ENCODE measurements around the gene ADGRD2. TPM values are rescaled to one million over a fixed set of nuclear protein-coding genes. Genes with fewer than 3 reads are reported as not detected.

The ADGRD2 gene
- total RNA-seq, 1 experiment from 2014 or later: 1.5 TPM

- Histone ChIP-seq H2AFZ (ENCODE audit: low read length) (no peak overlapping the region), H3K14ac (ENCODE audit: insufficient read depth, low read length) (no peak overlapping the region), H4K91ac (ENCODE audit: insufficient read length, low read depth, low read length) (no peak overlapping the region), H2BK12ac (ENCODE audit: insufficient read length, low read depth, low read length) (no peak overlapping the region), H4K20me1 (ENCODE audit: control insufficient read depth, insufficient read depth, insufficient read length) (no peaks in the 10 kb centered on the region), H3K79me1 (ENCODE audit: insufficient read depth, low read depth, low read length, poor library complexity, severe bottlenecking) (no peaks in the 10 kb centered on the region), H2BK120ac (ENCODE audit: low read depth, low read length, poor library complexity, severe bottlenecking) (no peak overlapping the region), H3K4me2 (ENCODE audit: insufficient read depth, insufficient read length, low read length) (peak overlapping the region; percentile 30), H2BK5ac (ENCODE audit: insufficient read length, low read length) (no peak overlapping the region), H3K56ac (ENCODE audit: insufficient read length, low read depth, low read length) (no peak overlapping the region), H4K5ac (ENCODE audit: insufficient read length, low read depth, low read length) (no peak overlapping the region), H3K9me3 (ENCODE audit: control insufficient read depth, low read depth, low read length) (no peaks in the 10 kb centered on the region), H3K23ac (ENCODE audit: insufficient read length, low read depth, low read length) (no peak overlapping the region), H3T11ph (ENCODE audit: low read length) (no peak overlapping the region), H3K23me2 (ENCODE audit: insufficient read length, low read depth, low read length, poor library complexity, severe bottlenecking) (peaks cover 6% of the 10 kb centered on the region), H2AK5ac (ENCODE audit: insufficient read length, low read length) (no peak overlapping the region), H3K4me1 (ENCODE audit: insufficient read depth, low read length) (peaks cover 4% of the 10 kb centered on the region; the same call in 1 of the 2 replicates), H3K4ac (ENCODE audit: low read depth, low read length) (no peak overlapping the region), H3K27ac (ENCODE audit: insufficient read length, low read depth, low read length) (no peak overlapping the region), H3K79me2 (ENCODE audit: insufficient read depth, low read length) (no peaks in the 10 kb centered on the region), H2BK15ac (ENCODE audit: low read depth, low read length) (no peak overlapping the region; the same call in 1 of the 2 replicates), H3K27me3 (ENCODE audit: insufficient read depth, low read length) (peaks cover 33% of the 10 kb centered on the region), H3K18ac (ENCODE audit: insufficient read length, low read depth, low read length) (no peak overlapping the region), H4K8ac (replicated peaks; ENCODE audit: insufficient read length, low read depth, low read length) (no peak overlapping the region), H3K9ac (ENCODE audit: extremely low read depth, insufficient read length, low read length) (no peak overlapping the region), H2BK20ac (ENCODE audit: low read depth, low read length, poor library complexity, severe bottlenecking) (no peak overlapping the region)
- Mint-ChIP-seq H3K4me3 (peak overlapping the region; percentile 50 to 85), H3K27me3 (ENCODE audit: low read depth) (peaks cover 58% of the 10 kb centered on the region), H3K4me1 (peaks cover 6 to 30% of the 10 kb centered on the region in 2 experiments), H3K27ac (peak overlapping the region in 1 of 3 experiments; percentile 70; a peak in 1 of 7 replicates), H3K36me3 (ENCODE audit: insufficient read depth in 1 of 3, low read depth in 3 of 3) (peaks cover 0 to 2% (median 0%) of the 10 kb centered on the region in 3 experiments; a peak in 1 of 7 replicates), H3K9me3 (peaks cover 0 to 8% of the 10 kb centered on the region in 2 experiments; a peak in 3 of 5 replicates)
- TF ChIP-seq CTCF (conservative IDR thresholded peaks at IDR 0.05): peak; percentile 57
- DNase-seq: no peak
- no CpG with 5 or more reads among the region's 69 CpGs for WGBS (ENCODE audit: extremely low coverage, insufficient read length, low lambda C conversion rate)
These were observed 55.0 kb downstream of the ADGRD2 start for GRCh38 chr9:124505006-124505900.

Data from H9 (cell line).